ENCODE measurements around the gene TNS1. TPM values are rescaled to one million over a fixed set of nuclear protein-coding genes. Genes with fewer than 3 reads are reported as not detected.

The TNS1 gene
- total RNA-seq, 1 experiment from 2014 or later: 3.1 TPM

DNA sequence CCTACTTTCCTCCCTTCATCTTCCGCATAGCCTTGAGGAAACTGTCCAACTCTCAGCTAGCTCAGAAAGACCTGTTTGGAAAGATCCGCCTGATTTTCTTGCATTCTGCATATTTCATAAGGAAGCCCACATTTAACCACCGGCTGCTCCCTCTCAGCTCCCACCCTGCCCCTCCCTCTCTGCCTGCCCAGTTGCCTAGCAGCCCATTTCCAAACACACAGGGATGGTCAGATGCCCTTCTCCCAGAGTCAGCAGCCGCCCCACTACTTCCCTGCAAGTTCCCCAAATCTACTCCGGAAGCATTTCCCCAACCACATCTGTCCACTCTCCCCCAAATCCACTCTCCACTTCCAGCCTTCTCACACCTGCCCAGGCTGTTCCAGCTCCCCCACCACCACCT lies 96.0 kb downstream of the TNS1 start:
- H3K36me3 ChIP-seq (replicated peaks; ENCODE audit: control insufficient read depth, insufficient read depth, low read length): no peaks in the 10 kb centered on the region
- DNase-seq: no peak
- no peak overlapping the region for H3K4me3 ChIP-seq (ENCODE audit: insufficient read depth, low read depth, low read length)
- no peaks in the 10 kb centered on the region; the same call in 1 of the 2 replicates for H3K27me3 ChIP-seq (ENCODE audit: control insufficient read depth, insufficient read depth, low read length)

DNA sequence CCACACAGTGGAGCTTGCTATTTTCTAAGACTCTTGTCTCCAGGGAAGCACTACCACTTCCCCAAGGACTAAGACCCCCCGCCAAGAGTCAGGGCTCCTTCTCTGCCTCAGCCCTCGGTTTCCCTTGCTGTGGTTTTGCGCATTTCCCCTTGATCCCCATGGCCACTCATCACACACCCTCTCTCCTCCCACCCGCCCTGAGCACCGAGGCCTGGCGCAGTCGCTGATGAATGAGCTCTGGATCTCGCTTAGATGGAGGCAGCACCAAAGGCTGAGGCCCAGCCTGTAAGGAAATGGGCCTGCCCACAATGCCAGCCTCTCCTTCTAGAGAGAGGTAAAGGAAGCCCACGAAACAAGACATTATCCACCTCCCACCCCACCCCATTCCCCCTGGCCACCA lies 96.9 kb downstream of the TNS1 start:
- H3K4me3 ChIP-seq (ENCODE audit: insufficient read depth, low read depth, low read length): no peak overlapping the region

GRCh38 chr2:217905395-217905794 lies 97.4 kb downstream of the TNS1 start:
- no peaks in the 10 kb centered on the region for H3K36me3 ChIP-seq (replicated peaks; ENCODE audit: control insufficient read depth, insufficient read depth, low read length)
- H3K27me3 ChIP-seq (ENCODE audit: control insufficient read depth, insufficient read depth, low read length): no peaks in the 10 kb centered on the region
- H3K4me3 ChIP-seq (ENCODE audit: insufficient read depth, low read depth, low read length): no peak overlapping the region
- peak; percentile 38 for DNase-seq

More for the DNA sequence above, 96.9 kb downstream of the TNS1 start:
- H3K27me3 ChIP-seq (ENCODE audit: control insufficient read depth, insufficient read depth, low read length): no peaks in the 10 kb centered on the region
- peak; percentile 45 for DNase-seq
- no peaks in the 10 kb centered on the region for H3K36me3 ChIP-seq (replicated peaks; ENCODE audit: control insufficient read depth, insufficient read depth, low read length)

DNA sequence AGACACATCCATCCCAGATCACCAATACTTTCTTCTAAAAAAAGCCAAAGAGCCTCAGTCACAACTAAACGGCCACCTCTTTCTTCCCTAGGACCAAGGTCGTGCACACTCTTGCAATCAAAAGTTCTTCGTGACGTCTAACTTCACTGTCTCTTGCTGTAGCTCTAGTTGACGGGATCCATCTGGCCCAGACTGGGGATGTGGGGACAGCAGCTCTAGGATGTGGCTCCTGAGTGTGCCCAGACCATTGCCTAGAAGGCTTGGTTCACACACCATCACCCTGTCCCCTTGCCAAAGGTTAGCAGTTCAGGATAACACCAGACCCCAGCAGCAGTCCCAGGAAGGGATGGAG lies 98.2 kb downstream of the TNS1 start:
- H3K36me3 ChIP-seq (replicated peaks; ENCODE audit: control insufficient read depth, insufficient read depth, low read length): no peaks in the 10 kb centered on the region
- no peak for DNase-seq
- no peaks in the 10 kb centered on the region for H3K27me3 ChIP-seq (ENCODE audit: control insufficient read depth, insufficient read depth, low read length)
- no peak overlapping the region for H3K4me3 ChIP-seq (ENCODE audit: insufficient read depth, low read depth, low read length)

GRCh38 chr2:217903859-217904613 lies 98.8 kb downstream of the TNS1 start:
- no peak overlapping the region for H3K4me3 ChIP-seq (ENCODE audit: insufficient read depth, low read depth, low read length)
- DNase-seq: no peak
- no peaks in the 10 kb centered on the region for H3K36me3 ChIP-seq (replicated peaks; ENCODE audit: control insufficient read depth, insufficient read depth, low read length)
- no peaks in the 10 kb centered on the region for H3K27me3 ChIP-seq (ENCODE audit: control insufficient read depth, insufficient read depth, low read length)

DNA sequence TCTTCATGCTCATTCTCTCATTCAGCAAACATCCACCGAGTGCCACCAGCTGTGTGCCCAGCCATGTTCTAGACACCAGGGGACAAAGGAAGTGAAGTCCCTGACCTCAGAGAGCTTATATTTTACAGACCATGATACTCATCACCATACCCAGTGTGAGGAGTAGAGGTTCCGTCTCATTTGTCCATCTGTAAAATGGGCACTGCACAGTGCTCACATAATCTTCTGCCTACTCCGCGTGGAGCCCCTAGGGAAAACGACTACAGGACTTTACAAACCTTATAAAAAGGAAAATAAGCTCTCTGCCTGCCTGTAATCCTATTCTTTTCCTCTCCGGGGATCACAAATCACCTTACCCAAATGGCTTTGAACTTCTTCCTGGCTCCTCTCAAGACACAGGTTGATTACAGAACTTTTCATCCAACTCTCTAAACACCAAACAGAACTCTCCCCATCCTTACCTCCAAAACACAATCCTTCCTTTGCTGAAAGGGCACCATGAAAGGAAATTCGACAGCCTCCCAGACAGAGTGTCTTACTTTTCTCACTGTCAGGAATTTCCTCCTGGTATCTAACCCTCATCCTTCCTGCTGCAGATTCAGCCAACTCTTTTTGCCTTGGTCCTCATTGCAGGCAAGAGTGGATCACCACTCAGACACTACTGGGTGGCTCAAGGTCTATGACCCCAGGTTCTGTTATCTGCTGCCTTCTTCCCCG lies 99.5 kb downstream of the TNS1 start:
- Histone ChIP-seq H3K36me3 (replicated peaks; ENCODE audit: control insufficient read depth, insufficient read depth, low read length) (no peaks in the 10 kb centered on the region), H3K27me3 (ENCODE audit: control insufficient read depth, insufficient read depth, low read length) (no peaks in the 10 kb centered on the region), H3K4me3 (ENCODE audit: insufficient read depth, low read depth, low read length) (no peak overlapping the region)
- no peak for DNase-seq

- DNase-seq: no peak
- no peak overlapping the region for H3K4me3 ChIP-seq (ENCODE audit: insufficient read depth, low read depth, low read length)
- H3K36me3 ChIP-seq (replicated peaks; ENCODE audit: control insufficient read depth, insufficient read depth, low read length): no peaks in the 10 kb centered on the region; the same call in 1 of the 2 replicates
- H3K27me3 ChIP-seq (ENCODE audit: control insufficient read depth, insufficient read depth, low read length): no peaks in the 10 kb centered on the region
These were observed 100.2 kb downstream of the TNS1 start for GRCh38 chr2:217902379-217903141.

GRCh38 chr2:217901835-217902378 lies 100.9 kb downstream of the TNS1 start:
- no peaks in the 10 kb centered on the region for H3K27me3 ChIP-seq (ENCODE audit: control insufficient read depth, insufficient read depth, low read length)
- no peaks in the 10 kb centered on the region; the same call in 1 of the 2 replicates for H3K36me3 ChIP-seq (replicated peaks; ENCODE audit: control insufficient read depth, insufficient read depth, low read length)
- no peak overlapping the region for H3K4me3 ChIP-seq (ENCODE audit: insufficient read depth, low read depth, low read length)
- no peak for DNase-seq

DNA sequence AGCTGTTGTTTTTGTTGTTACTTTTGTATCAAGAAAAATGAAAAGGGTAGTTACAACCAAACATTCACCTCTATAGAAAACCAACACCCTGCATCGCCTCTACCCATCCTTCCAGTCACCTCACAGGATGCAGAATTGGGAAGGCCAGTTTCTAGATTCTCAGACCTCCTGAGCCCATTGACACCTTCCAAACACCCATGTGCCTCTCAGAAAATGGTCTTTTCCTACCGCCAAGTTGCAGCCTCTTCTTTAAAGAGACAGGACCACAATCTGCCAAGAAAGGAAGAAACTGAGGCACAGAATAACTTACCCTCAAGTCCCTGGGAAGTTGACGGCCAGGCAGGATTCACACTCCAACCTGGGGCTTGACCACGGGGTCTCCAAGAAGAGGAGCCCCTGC lies 101.4 kb downstream of the TNS1 start:
- no peaks in the 10 kb centered on the region; the same call in 1 of the 2 replicates for H3K36me3 ChIP-seq (replicated peaks; ENCODE audit: control insufficient read depth, insufficient read depth, low read length)
- no peak for DNase-seq
- H3K27me3 ChIP-seq (ENCODE audit: control insufficient read depth, insufficient read depth, low read length): no peaks in the 10 kb centered on the region
- no peak overlapping the region for H3K4me3 ChIP-seq (ENCODE audit: insufficient read depth, low read depth, low read length)

- DNase-seq: no peak
- no peaks in the 10 kb centered on the region; the same call in 1 of the 2 replicates for H3K36me3 ChIP-seq (replicated peaks; ENCODE audit: control insufficient read depth, insufficient read depth, low read length)
These were observed 101.9 kb downstream of the TNS1 start for GRCh38 chr2:217900780-217901360.

DNA sequence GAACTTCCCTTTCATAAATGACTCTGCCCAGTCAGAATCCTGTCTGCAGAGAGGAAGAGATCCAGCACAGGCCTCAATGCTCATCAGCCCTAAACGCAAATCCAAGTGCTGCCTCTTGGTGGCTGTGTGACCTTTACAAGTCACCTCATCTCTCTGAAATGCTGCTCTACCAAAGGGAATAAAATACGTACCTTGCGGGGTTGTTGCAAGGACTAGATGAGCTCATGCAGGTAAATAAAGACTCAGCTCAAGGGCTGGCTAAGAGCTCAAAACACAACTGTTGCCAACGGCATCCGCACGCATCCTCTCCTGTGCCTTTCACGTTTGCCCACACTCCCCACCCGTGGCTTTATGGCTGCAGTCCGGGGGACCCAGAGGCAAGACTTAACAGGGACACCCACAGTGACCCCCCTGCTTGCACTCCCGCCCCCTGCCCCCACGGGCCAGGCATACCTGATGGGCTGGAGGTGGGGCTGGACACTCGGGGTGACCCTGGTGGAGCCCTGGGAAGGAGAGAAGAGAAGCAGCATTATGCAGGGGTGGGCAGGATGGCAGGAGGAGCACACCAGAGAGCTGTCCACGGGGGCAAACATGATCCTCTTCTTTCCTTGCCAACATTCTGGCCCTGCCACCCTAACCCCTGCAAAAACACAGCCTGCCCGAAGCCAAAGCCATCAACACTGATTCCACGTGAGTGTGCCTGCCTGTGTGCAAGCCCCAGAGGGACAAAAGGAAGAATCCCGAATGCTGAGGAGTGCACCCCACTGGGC lies 102.6 kb downstream of the TNS1 start:
- H3K4me3 ChIP-seq (ENCODE audit: insufficient read depth, low read depth, low read length): no peak overlapping the region
- H3K36me3 ChIP-seq (replicated peaks; ENCODE audit: control insufficient read depth, insufficient read depth, low read length): no peaks in the 10 kb centered on the region; the same call in 1 of the 2 replicates
- H3K27me3 ChIP-seq (ENCODE audit: control insufficient read depth, insufficient read depth, low read length): no peaks in the 10 kb centered on the region
- DNase-seq: no peak

More at GRCh38 chr2:217900780-217901360, 101.9 kb downstream of the TNS1 start:
- Histone ChIP-seq H3K4me3 (ENCODE audit: insufficient read depth, low read depth, low read length) (no peak overlapping the region), H3K27me3 (ENCODE audit: control insufficient read depth, insufficient read depth, low read length) (no peaks in the 10 kb centered on the region)

DNA sequence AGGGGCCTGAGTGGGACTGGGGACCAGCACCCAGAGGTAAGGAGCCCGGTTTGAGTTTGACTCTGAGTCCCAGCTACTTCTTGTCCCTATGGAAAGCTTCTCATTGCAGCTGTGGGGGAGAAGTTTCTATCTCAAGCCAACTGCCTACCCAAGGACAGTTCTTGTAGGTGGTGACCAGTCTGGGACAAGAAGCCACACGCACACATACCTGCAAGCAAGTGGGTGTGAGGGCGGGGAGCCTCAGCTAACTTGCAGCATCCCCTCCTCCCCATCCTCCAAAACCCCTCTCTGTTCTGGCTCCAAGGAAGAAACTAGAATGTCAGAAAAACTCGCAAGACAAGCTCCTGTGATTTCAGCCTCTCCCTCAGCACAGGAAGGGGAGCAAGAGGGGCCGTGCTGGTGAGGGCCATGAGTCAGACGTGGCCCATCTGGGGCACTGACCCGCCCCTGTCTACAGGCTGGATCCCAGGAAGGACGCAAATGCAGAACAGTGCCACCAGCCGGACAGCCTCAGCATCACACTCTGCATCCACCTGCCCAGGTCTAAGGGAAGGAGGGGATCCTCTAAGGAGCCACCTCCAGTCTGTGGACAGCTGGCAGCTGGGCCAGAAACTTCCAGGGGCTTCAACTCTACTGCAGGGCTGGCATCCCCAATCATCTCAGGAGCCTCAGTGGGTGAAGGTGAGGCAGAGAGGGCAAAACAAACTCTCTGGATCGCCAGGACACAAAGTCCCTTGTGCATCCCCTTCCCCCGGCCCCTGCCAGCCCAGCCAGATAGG lies 103.4 kb downstream of the TNS1 start:
- H3K36me3 ChIP-seq (replicated peaks; ENCODE audit: control insufficient read depth, insufficient read depth, low read length): no peaks in the 10 kb centered on the region; the same call in 1 of the 2 replicates
- no peak overlapping the region for H3K4me3 ChIP-seq (ENCODE audit: insufficient read depth, low read depth, low read length)
- peak; percentile 97 for DNase-seq
- no peaks in the 10 kb centered on the region for H3K27me3 ChIP-seq (ENCODE audit: control insufficient read depth, insufficient read depth, low read length)

Data from H7 (cell line).